H54 (cell line): Measurements from ENCODE around the gene SNX30.
A peak's percentile ranks its signal among the peaks of the same experiment; 100 is the strongest.

Experiments
- DNase-seq: peaks from one replicate; pipeline ENCODE4 v3.0.0; 2011; ENCODE audit warnings: low spot score, mixed read lengths; ENCODE audit not compliant: insufficient read length
- FAIRE-seq: peaks from 3 replicates; lab custom pipeline; 2011; peaks lifted over from hg19 to GRCh38; lab: Jason Lieb, UNC
- POLR2A ChIP-seq: IDR thresholded peaks from 2 replicates; pipeline ENCODE4 v1.6.1; 2011; ENCODE audit warnings: low read depth, mild to moderate bottlenecking, low read length

SNX30 gene

GRCh38 chr9:112838342-112838741 is 87.8 kb downstream of the SNX30 start:
- no peak for TF ChIP-seq POLR2A
- FAIRE-seq (no peak), DNase-seq (no peak)

- FAIRE-seq: no peak
These were observed 88.8 kb downstream of the SNX30 start for GRCh38 chr9:112839331-112839730.

GRCh38 chr9:112841261-112841660 is 90.7 kb downstream of the SNX30 start:
- DNase-seq: no peak
- FAIRE-seq: no peak
- TF ChIP-seq POLR2A: no peak

More at GRCh38 chr9:112839331-112839730, 88.8 kb downstream of the SNX30 start:
- TF ChIP-seq POLR2A: no peak
- DNase-seq: no peak

- FAIRE-seq (no peak), DNase-seq (no peak)
- TF ChIP-seq POLR2A: no peak
These were observed 92.0 kb downstream of the SNX30 start for GRCh38 chr9:112842555-112842954.

- no peak for TF ChIP-seq POLR2A
- FAIRE-seq: peak; percentile 98
- DNase-seq: peak; percentile 69
These were observed 94.4 kb downstream of the SNX30 start for GRCh38 chr9:112844771-112845542.

GRCh38 chr9:112846528-112847488 is 96.2 kb downstream of the SNX30 start:
- FAIRE-seq: no peak
- no peak for DNase-seq

GRCh38 chr9:112848316-112849151 is 98.0 kb downstream of the SNX30 start:
- FAIRE-seq: no peak
- TF ChIP-seq POLR2A: no peak
- no peak for DNase-seq

More at GRCh38 chr9:112846528-112847488, 96.2 kb downstream of the SNX30 start:
- no peak for TF ChIP-seq POLR2A

- no peak for FAIRE-seq
- no peak for TF ChIP-seq POLR2A
- no peak for DNase-seq
These were observed 98.9 kb downstream of the SNX30 start for GRCh38 chr9:112849363-112849922.

- FAIRE-seq (no peak), DNase-seq (no peak)
- TF ChIP-seq POLR2A: no peak
These were observed 100.3 kb downstream of the SNX30 start for GRCh38 chr9:112850840-112851239.

GRCh38 chr9:112852741-112853504 is 102.4 kb downstream of the SNX30 start:
- FAIRE-seq (no peak), DNase-seq (no peak)
- no peak for TF ChIP-seq POLR2A

GRCh38 chr9:112853882-112854585 is 103.5 kb downstream of the SNX30 start:
- no peak for FAIRE-seq
- TF ChIP-seq POLR2A: no peak

GRCh38 chr9:112854657-112855056 is 104.1 kb downstream of the SNX30 start:
- DNase-seq (no peak), FAIRE-seq (no peak)
- no peak for TF ChIP-seq POLR2A

More at GRCh38 chr9:112853882-112854585, 103.5 kb downstream of the SNX30 start:
- no peak for DNase-seq

- FAIRE-seq (no peak), DNase-seq (no peak)
- no peak for TF ChIP-seq POLR2A
These were observed 105.6 kb downstream of the SNX30 start for GRCh38 chr9:112856200-112856599.
